Suprapubic skin (tissue), 4 donors: Measurements from ENCODE around the gene RTF2. TPM values are rescaled to one million over a fixed set of nuclear protein-coding genes. Genes with fewer than 3 reads are reported as not detected.

Experiments used
- DNase-seq, 2 donors: peaks; one replicate each; pipeline ENCODE4 v3.0.0-alpha.2; 2019; ENCODE audit warnings: low spot score in 2 of 2
- H3K27ac ChIP-seq: fragments of 200-600 bp; sonication (generic); one replicate; pipeline ENCODE4 v1.5.1; 2019
- H3K27me3 ChIP-seq: fragments of 200-600 bp; sonication (generic); one replicate; pipeline ENCODE4 v1.5.1; 2019
- H3K36me3 ChIP-seq: fragments of 200-600 bp; sonication (generic); one replicate; pipeline ENCODE4 v1.5.1; 2019
- H3K4me1 ChIP-seq: fragments of 200-600 bp; sonication (generic); one replicate; pipeline ENCODE4 v1.5.1; 2019
- H3K4me3 ChIP-seq: fragments of 200-600 bp; sonication (generic); one replicate; pipeline ENCODE4 v1.5.1; 2019; ENCODE audit warnings: mild to moderate bottlenecking
- H3K9me3 ChIP-seq: fragments of 200-600 bp; sonication (generic); one replicate; pipeline ENCODE4 v1.5.1; 2019
- CTCF ChIP-seq, 2 donors: fragments of 200-600 bp in 1 of 2; fragments of 450-650 bp in 1 of 2; sonication (generic) in 1 of 2; IDR thresholded peaks; one replicate each; pipeline ENCODE4 v1.5.1; 2016 to 2019; ENCODE audit warnings: antibody characterized with exemption in 2 of 2, mild to moderate bottlenecking in 1 of 2, moderate library complexity in 1 of 2
- EP300 ChIP-seq: sonication (generic); formaldehyde crosslinking; IDR thresholded peaks from one replicate; pipeline ENCODE4 v1.6.1; 2017; ENCODE audit warnings: antibody characterized with exemption
- POLR2A ChIP-seq, 2 donors: fragments of 450-650 bp; IDR thresholded peaks; one replicate each; pipeline ENCODE4 v1.6.1; 2017; ENCODE audit warnings: antibody characterized with exemption in 2 of 2, mild to moderate bottlenecking in 2 of 2, moderate library complexity in 2 of 2
- POLR2AphosphoS5 ChIP-seq, 3 donors: sonication (generic); formaldehyde crosslinking; IDR thresholded peaks; one replicate each; pipeline ENCODE4 v1.6.1; 2017; ENCODE audit warnings: antibody characterized with exemption in 3 of 3
- WGBS: methylation state at CpG from one replicate; pipeline ENCODE4 v1.1.5; 2018; 5-methylcytosine and 5-hydroxymethylcytosine counted together
- total RNA-seq, 4 donors: library from RNA; depleted of rRNA; stranded (reverse); fragments of >200 nt; gene quantifications; one replicate each; pipeline ENCODE4 v1.1.0, GENCODE V29; 2016

Gene RTF2
- total RNA-seq, 4 donors from 2014 or later, result 42.9 to 57.0 (median 47.0) TPM

GRCh38 chr20:56487216-56487615 is 18.8 kb downstream of the RTF2 start:
- no peak for TF ChIP-seq POLR2A (IDR thresholded peaks at IDR 0.05)
- TF ChIP-seq EP300, result no peak
- Histone ChIP-seq H3K4me3 (no peak overlapping the region), H3K9me3 (no peaks in the 10 kb centered on the region), H3K36me3 (peaks cover 88% of the 10 kb centered on the region), H3K4me1 (no peaks in the 10 kb centered on the region), H3K27me3 (no peaks in the 10 kb centered on the region), H3K27ac (no peak overlapping the region)
- WGBS, result 85% methylated on average over 11 of the region's 11 CpGs
- DNase-seq, result no peak

- no peak overlapping the region for H3K4me3 ChIP-seq
- DNase-seq, result no peak
- H3K4me1 ChIP-seq, result no peaks in the 10 kb centered on the region
- H3K36me3 ChIP-seq, result peaks cover 84% of the 10 kb centered on the region
- H3K27ac ChIP-seq, result no peak overlapping the region
- WGBS, result 90% methylated on average over 5 of the region's 5 CpGs
- no peak for TF ChIP-seq POLR2AphosphoS5 (IDR thresholded peaks at IDR 0.05)
- no peak for TF ChIP-seq CTCF (IDR thresholded peaks at IDR 0.05)
- TF ChIP-seq EP300, result no peak
- TF ChIP-seq POLR2A (IDR thresholded peaks at IDR 0.05), result no peak
- no peaks in the 10 kb centered on the region for H3K27me3 ChIP-seq
- no peaks in the 10 kb centered on the region for H3K9me3 ChIP-seq
Observed at GRCh38 chr20:56488566-56488965, 20.1 kb downstream of the RTF2 start.

GRCh38 chr20:56501116-56501515 is 32.7 kb downstream of the RTF2 start:
- TF ChIP-seq CTCF (IDR thresholded peaks at IDR 0.05) (no peak), POLR2AphosphoS5 (IDR thresholded peaks at IDR 0.05) (no peak), EP300 (no peak), POLR2A (IDR thresholded peaks at IDR 0.05) (no peak)
- Histone ChIP-seq H3K4me3 (no peak overlapping the region), H3K27ac (no peak overlapping the region), H3K4me1 (no peaks in the 10 kb centered on the region), H3K27me3 (no peaks in the 10 kb centered on the region), H3K36me3 (peaks cover 22% of the 10 kb centered on the region), H3K9me3 (no peaks in the 10 kb centered on the region)
- no peak for DNase-seq
- 96% methylated on average over 1 of the region's 1 CpG for WGBS

- H3K27me3 ChIP-seq, result no peaks in the 10 kb centered on the region
- no peaks in the 10 kb centered on the region for H3K9me3 ChIP-seq
- no peak overlapping the region for H3K27ac ChIP-seq
- 92% methylated on average over 5 of the region's 8 CpGs for WGBS
- peaks cover 6% of the 10 kb centered on the region for H3K36me3 ChIP-seq
- no peak overlapping the region for H3K4me3 ChIP-seq
- no peaks in the 10 kb centered on the region for H3K4me1 ChIP-seq
- no peak for DNase-seq
- TF ChIP-seq EP300 (no peak), POLR2A (IDR thresholded peaks at IDR 0.05) (no peak), CTCF (IDR thresholded peaks at IDR 0.05) (no peak), POLR2AphosphoS5 (IDR thresholded peaks at IDR 0.05) (no peak)
Observed at GRCh38 chr20:56503916-56504315, 35.5 kb downstream of the RTF2 start.

GRCh38 chr20:56504373-56505005 is 36.1 kb downstream of the RTF2 start:
- Histone ChIP-seq H3K9me3 (no peaks in the 10 kb centered on the region), H3K36me3 (peaks cover 6% of the 10 kb centered on the region), H3K27ac (no peak overlapping the region), H3K4me1 (no peaks in the 10 kb centered on the region), H3K27me3 (no peaks in the 10 kb centered on the region), H3K4me3 (no peak overlapping the region)
- no peak for TF ChIP-seq POLR2A (IDR thresholded peaks at IDR 0.05)
- TF ChIP-seq CTCF (IDR thresholded peaks at IDR 0.05), result peak in 1 of 2 donors; percentile 28
- no peak for TF ChIP-seq EP300
- no peak for TF ChIP-seq POLR2AphosphoS5 (IDR thresholded peaks at IDR 0.05)
- WGBS, result 85% methylated on average over 9 of the region's 9 CpGs
- DNase-seq, result no peak

- no peak for DNase-seq
- no peak for TF ChIP-seq POLR2A (IDR thresholded peaks at IDR 0.05)
- H3K36me3 ChIP-seq, result peaks cover 6% of the 10 kb centered on the region
- no peaks in the 10 kb centered on the region for H3K9me3 ChIP-seq
- no peak overlapping the region for H3K4me3 ChIP-seq
- H3K27ac ChIP-seq, result no peak overlapping the region
- no peaks in the 10 kb centered on the region for H3K4me1 ChIP-seq
- H3K27me3 ChIP-seq, result no peaks in the 10 kb centered on the region
- 63% methylated on average over 3 of the region's 3 CpGs for WGBS
Observed at GRCh38 chr20:56506103-56506502, 37.7 kb downstream of the RTF2 start.
